GM21526 (cell line): ENCODE measurements around the gene PTGER2.

Experiments used
- ATAC-seq: cut with Tn5 transposase; IDR thresholded peaks from one replicate; pipeline ENCODE4 v1.9.1; 2021; ENCODE audit warnings: moderate library complexity; ENCODE audit not compliant: unreplicated experiment, low FRiP score

The PTGER2 gene

DNA sequence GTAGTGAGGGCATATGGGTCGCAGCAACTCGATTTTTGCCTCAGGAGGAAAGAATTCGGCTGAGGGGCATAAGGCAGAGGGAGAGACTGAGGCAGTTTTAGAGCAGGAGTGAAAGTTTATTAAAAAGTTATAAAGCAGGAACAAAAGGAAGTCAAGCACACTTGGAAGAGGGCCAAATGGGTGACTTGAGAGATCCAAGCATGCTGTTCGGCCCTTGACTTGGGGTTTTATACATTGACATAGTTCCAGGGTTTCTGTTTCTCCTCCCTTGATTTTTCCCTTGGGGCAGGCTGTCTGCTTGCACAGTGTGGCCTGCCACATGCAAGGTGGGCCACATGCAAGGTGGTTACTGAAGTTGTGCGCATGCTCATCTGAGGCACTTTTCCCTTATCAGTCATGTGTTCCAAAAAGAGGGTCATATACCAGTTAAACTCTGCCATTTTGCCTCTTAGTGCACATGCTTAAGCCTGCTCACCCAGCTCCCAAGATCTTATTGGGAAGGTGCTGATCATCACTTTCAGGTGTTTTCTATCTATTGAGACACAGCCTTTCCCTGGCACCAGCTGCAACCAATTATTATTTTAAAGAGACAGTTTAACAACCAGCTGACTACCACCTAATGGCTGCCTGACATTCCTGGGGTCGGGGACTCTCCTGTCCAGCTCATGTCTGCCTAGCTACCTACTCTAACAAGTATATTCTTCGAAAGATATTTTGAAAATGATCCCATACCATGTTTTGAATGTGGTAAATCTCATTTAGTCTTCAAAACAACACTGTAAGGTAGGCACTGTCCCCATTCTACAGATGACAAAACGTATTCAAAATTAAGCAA is 19.9 kb downstream of the PTGER2 start:
- ATAC-seq = no peak

DNA sequence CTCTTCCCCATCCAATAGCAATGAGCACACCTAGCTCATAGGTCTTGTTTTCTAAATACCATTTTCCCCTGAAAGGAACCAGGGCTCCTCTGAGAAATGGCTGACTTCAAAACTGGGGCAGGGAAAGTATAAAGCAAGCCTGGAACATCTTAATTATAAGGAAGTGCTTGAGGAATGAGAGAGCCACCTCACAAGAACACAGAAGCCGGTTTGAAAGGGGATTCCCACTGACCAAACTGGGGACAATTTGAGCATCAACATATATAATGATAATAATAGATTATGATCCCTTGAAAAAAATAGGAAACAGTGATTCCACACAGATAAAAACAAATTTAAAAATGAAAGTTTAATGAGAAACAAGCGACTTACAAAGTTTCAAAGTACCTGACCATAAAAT is 22.1 kb downstream of the PTGER2 start:
- no peak for ATAC-seq

DNA sequence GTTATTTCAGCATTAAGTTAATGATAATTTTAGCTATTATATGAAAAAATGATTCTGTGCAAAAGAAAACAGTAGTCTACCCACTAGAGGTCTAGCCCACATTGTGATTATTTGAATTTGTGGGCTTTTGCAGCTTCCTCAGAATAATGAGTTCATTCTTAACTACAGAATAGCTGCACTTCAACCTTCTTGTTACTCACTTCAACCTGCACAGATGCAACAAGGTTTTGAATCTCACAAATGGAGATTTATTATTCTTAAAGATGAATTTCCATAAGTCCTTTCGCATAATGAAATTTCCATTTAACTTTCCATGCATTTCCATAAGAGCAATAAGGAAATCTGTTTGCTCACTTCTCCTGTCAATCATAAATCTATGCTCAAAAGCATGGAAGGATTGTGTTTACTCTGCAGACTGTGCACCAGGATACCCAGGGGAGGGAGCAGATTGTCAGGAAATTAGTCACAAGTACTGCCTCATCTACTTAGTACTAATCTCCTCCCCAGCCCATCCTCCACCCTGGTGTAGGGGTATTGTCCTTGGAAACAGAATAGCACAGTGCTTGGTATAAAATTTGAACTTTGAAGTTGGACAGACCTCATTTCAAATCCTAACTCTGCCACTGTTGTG is 24.1 kb downstream of the PTGER2 start:
- ATAC-seq = no peak

DNA sequence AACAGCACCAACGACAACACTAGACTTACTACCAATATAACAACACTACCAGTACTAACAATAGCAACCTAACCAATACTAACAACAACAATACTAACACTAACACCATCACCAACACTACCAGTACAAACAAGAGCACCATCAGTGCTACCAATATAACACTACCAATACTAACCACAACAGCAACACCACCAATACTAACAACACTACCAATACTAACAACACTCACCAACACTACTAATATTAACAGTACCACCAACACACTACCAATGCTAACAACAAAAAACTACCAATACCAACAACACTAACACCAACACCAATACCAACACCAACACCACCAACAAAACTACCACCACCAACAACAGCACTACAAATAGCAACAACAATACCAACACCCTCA is 25.1 kb downstream of the PTGER2 start:
- ATAC-seq = no peak

DNA sequence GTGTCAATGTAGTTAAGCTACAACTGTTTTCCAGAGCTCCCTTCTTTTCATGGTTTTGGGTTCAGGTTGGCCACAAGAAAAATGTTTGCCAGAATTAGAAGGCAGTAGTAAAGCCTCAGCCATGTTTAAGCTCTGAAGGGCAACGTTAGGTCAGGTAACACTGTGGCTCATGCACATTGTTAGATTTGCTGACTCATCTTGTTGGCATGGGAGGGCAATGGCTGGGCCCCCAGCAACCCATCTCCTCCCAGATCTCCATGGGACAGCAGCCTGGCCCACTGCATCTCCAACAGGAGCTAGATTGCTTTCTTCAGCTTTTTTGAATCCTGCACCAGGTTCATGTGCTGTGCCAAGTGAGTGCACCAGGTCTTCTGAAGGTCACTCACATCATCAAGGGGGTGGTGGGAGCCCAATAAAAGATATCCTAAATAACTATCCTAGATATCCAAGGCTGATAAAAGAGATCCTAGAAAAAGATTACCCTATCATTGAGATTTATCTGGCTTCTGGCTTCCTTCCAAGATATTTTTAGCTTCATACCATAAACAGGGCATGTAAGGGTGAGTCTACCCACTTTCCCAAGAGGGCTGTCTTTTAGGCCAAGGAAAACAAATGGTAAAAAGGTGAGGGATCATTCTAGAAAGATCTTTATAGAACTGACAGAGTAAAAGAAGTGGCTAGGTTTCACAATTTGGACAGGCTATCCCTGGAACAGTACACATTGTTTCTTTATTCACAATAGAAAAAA is 28.9 kb downstream of the PTGER2 start:
- no peak for ATAC-seq

DNA sequence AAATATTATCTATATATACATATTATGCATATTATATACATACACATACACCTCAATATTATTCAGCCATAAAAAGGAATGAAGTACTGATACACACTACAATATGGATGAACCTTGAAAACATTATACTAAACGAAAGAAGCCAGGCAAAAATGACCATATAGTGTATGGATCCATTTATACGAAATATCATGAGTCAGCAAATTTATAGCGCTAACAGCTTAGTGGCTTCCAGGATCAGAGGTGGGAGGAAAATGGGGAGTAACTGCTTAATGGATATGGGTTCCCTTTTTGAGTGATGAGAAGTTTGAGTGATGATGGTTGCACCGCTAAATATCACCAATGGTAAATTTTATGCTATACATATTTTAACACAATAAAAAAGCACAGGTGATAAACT is 32.7 kb downstream of the PTGER2 start:
- ATAC-seq = no peak

DNA sequence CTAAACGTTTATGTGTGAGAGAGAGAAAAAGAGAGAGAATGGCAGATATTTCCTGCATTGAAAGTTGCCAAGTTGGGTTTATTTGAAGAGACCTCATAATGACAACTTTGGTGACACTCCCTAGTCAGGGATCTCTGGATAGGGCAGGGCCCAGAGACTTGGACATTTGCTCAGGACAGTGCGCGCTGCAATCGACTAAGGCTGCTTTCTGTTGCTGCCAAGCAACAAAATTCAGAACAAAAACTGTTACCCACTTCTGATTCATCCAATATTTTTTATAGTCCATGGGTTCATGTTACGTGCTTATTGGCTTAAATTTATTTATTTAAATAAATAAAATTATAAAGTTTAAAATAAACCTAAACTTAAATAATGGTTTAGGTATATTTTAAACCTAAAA is 34.2 kb downstream of the PTGER2 start:
- ATAC-seq = no peak

DNA sequence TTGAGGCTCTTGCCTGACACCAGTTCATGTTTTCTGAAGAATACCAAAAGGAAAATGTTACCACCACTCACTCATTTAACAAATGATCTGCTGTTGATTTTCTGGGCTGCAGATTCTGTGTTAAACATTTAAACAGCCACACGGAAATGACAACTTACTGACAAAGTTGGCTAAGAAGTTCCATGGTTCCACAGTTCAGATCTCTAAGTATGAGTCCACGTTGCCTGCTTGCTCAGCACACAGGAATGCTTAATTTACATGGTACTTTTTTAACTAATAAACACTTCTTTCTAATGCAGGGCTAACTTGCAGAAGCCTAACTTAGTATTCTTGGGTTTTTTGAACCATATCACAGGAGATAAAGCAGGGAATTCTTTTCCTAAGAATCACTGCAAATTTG is 34.7 kb downstream of the PTGER2 start:
- no peak for ATAC-seq

DNA sequence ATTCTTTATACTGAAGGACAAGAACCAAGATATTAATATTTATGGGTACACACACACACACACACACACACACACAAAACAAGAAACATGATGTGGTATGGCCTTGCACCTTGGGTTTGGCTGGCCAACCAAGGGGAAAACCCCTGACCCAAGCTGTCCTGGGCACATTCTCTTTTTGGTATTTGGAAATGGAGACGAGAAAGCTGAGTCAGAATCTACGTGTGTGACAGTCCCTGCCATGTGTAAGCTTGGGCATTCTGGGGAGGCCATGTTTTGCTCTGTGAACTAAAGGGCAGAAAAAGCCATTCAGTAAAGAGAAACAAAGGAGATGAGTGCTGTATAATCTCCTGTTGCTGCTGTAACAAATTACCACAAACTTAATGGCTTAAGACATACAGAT is 35.6 kb downstream of the PTGER2 start:
- no peak for ATAC-seq

DNA sequence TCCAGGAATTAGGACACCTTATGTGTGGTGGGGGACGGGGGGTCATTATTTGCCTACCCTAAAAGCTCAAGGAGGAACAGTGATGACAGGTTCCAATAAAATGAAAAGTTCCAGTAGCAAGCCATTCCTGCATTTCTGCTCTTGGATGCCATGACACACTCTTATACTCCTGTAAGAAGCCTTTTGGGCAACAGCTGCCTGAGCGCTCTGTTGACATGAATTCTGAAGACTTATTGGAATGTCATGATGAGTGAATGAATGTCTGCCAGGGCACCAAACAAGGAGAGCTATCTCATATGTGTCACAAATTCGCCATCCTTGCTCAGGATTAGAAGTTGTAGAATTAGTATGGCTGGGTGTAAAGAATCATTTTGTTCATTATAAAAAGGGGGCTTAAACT is 36.3 kb downstream of the PTGER2 start:
- no peak for ATAC-seq

DNA sequence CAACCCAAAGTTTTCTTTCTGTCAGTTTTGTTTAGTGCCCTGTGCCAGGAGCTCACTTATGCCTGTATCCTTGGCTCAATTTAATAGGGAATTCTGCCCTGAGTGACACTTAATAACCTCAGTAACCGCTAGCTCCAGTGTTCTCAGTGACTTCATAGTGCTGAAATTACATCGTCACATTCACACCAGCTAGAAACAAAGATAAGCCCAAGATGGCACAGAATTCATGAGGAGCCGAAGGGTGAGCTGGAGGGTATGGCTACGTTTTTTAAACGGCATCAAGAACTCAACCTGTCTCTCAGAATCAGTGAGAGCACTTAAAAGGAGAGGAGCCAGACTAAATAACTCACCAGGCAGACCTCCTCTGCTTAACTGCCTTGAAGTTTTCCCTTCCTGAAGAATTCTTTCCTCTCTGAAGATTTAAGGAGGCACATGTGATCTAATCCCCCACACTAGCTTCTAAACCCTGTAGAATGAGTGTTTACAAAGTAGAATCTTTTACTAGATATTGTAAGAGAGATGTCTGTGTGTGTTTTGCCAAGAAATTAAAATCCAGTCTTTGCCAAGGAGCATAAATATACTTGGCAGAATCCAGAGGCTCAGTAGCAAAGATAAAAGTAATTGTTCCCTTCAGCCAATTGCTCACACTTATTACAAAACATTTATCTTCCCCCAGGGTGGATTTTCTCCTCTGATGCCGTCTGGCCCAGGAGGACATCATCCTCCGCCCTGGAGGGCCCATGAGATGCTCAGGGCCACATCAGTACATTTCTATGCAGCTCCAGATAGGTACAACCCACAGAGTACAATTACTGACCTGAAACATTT is 37.3 kb downstream of the PTGER2 start:
- no peak for ATAC-seq

DNA sequence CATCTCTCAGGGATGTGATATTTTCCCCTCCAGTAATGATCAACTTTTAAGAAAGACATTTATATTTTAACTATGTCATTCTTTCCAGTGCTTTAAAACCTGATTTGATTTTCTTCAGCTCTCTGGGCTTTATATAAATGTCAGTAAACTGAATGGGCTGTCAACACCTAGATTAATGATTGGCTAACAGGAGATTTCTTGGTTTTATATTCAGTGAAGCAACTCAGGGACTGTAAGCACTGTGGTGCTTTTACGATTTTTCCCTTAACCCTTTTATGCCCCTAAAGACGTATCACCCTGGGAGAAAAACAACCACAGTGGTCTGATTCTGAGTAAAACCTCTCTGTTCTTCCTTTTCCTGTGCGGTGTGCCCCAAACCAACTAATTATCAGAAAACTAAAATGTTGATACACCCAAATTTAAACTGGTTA is 38.0 kb downstream of the PTGER2 start:
- ATAC-seq = no peak

DNA sequence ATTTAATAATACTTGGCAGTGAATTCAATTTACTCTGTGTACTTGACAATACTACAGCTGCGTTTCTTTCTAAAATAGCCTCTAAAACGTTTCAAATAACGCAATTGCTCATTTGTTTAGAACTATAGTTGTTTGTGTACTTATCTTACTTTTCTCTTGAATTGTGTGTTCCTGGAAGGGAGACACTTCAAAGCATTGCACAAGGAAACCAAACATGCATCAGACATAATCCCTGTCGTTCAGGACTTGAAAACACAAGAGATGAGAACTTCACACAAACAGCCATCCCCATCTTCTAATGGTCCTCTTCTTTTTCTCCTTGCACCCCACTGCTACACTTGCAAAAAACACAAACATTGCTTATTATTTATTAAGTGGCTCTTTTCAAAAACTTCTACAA is 38.5 kb downstream of the PTGER2 start:
- no peak for ATAC-seq

DNA sequence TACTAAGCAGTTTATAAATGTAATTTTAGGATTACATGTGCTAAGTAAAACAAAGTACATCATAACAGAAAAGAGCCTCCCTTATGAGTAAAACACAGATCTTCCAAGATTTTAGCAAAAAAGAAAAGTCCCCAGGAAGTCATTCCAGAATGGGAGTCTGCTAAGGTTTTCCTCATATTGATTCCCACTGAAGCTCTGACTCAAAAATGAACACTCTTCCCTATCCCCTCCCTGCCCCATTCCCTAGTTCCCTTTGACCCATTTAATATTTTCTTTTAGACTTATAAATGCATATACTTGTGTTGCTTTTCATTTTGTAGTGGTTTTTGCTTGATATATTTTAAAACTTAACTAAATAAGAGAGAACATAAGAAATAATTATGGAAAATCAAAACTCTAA is 40.1 kb downstream of the PTGER2 start:
- no peak for ATAC-seq

DNA sequence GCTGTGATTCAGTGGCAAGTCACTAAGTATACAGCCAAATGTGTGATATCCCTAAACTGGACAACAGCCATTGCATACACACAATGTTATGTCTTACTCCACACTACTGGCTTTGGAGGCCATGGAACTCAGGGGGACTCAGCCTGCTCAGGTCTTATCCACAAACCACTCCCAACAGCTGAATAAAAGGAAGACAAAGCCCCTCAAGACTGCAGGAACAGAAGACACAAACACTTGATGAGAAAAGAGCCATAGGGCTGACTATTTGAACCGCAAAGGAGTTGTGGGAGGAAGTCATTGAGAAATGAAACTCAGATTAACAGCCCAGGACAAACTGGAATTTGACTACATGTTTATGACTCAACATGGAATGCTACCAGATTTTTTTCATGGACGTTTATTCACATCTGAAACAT is 40.9 kb downstream of the PTGER2 start:
- ATAC-seq = no peak

DNA sequence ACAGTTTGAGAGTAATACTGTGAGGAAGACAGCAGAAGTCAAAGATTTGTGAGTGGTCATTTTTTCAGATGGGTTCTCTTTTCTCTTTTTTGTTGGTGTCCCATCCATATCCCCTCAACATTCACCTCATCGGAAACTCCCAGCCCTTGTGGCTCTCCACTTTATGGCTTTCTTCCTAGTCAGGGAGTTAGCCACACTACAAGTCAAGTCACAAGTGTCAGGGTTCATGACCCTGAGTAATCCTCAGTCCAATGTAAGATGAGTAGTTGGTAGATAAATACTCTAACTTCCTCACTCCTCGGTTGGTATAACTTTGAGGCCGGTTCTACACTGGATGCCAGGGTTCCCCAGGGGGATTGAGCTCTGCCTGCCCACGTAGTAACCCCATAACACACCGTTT is 41.4 kb downstream of the PTGER2 start:
- ATAC-seq = no peak

DNA sequence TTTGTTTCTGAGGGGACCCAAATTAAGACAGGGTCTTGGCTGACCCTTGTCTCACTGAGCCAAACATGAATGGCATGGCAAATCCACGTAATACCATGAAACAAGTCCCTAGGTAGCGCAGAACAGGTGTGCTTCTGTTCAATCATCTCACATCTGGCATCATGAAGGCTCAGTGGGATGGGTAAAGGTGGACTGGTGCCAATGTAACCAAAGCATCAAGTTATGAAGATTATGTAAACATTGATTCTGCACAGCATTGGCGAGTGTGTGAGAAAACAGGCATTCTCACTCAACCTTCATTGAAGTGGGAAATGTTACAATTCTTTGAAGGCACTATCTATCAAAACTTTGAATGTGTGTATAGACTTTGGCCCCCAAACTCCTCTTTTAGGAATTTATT is 41.9 kb downstream of the PTGER2 start:
- ATAC-seq = no peak

DNA sequence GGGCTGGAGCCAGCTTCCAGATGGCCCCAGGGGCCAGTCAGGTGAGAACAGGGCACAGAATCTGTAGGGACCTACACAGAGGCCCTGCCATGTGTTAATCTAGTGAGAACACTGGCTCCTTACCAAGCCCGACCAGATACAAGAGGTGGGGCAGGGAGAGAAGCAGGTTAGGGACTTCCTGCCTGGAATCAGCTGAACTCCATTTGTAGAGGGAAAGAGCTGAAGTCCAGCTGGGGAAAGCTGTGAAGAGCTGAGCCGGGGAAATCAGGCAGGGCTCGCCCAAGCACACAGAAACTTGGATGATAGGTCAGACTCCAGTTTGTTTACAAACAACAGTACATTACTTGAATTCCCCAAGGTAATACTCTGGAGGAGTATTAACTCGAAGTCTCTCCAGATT is 46.7 kb downstream of the PTGER2 start:
- no peak for ATAC-seq

DNA sequence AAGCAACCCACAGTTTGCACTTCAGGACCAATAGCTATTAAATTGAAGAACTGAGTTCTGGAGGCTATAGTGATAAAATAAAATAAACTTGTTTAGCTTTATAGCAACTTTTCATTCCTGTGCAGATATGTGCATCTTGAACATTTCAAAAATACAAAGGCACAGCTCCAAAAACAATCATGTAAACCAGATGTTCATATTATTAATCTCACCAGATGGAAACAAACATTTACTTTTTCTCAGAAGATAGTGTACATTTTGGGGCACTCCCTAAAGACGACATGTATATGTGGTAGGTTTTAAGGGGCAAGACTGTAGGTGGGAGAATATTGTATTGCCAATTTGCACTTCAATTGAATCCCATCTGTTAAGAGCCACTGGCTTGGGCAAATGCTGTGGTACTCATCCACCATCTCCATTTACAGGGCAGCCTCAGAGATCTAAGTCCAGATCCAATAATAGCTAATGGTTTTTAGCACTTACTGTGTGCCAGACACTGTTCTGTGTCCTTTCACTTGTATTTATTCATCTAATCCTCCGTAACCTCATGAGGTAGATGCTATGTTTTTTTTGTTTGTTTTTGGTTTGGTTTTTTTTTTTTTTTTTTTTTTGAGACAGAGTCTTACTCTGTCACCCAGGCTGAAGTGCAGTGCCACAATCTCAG is 49.1 kb downstream of the PTGER2 start:
- no peak for ATAC-seq

DNA sequence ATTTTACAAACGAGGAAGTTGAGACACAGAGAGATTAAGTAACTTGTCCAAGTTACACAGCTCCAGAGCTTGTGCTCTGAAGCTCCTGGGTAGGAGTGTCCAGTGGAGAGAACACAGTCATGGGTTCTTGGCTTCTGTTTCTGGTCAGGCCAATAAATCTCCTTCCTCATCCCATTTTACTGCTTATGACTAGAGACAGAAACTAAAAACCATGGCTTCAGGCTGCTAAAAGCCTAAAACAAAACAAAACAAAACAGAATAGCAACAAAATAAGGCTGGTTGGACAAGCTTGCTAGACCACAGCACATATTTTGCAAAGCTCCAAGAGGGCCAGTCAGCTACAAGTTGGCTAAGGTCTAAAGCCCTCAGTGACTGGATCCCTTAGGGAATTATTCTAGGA is 49.8 kb downstream of the PTGER2 start:
- ATAC-seq = no peak
